Ramos (cell line): ENCODE results near the gene C1QTNF4.

Experiments used
- in situ Hi-C: fragments of 300-500 bp; cut with MboI; formaldehyde crosslinking; loops from one replicate; pipeline ENCODE4 v1.14.3; 2022; ENCODE audit warnings: low sequenced_read_pairs; ENCODE audit not compliant: unreplicated experiment

The C1QTNF4 gene

DNA sequence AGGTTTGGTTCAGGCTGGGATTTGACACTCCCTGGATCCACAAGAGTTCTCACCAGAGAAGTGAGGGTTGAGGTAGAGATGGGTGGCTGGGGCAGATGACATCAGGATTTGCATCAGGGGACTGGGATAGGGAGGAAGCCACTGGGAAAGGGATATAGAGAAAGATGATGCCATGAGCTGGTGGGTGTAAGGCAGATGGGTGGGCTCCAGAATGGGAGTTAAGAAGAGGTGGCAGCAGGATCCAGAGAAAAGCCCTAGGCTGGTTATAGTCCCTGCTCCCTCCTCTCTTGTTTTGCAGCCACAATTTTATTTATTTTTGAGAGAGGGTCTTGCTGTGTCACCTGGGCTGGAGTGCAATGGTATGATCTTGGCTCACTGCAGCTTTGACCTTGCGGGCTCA lies 1.8 kb upstream of the C1QTNF4 start:
- in situ Hi-C loops = no loop called here

DNA sequence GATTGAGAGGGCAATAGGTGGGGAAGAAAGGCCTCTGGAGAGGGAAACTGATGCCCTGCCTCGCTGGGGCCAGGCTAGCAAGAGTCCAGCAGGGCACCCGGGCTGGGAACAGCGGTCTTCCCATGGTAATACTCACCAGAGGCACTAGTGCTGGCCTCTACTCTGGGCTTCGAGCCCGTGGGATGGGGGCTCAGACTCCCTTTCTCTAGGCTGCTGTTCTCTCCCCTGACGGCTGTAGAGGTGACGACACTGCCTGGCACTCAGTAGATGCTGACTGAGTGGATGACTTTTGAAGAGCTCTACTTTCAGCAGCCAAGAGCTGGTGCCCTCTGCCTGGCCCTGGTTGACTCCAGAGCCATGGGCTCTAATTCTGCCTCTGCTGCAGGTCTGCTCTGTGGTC lies 818 bp upstream of the C1QTNF4 start:
- in situ Hi-C loops = no loop called here

DNA sequence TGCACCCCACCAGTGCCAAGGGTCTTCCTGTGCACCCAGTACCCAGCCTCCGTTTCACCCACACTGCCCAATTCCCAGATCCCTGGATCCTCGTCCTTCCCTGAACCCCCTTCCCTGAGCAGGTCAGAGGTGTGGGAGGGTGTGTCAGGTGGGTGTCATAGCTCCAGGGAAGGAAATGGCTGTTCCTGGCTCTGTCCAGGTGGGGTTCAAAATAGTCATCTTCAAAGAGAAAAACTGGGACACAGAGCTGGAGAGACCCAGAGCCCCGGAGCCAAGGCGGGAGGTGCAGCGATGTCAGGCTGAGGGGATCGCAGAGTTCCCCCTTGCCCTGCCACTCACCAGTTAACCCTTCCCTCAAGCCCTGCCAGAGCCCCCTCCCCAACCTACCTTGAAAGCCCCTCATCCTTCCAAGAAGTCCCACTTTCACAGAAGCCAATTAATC lies 698 bp downstream of the C1QTNF4 start:
- in situ Hi-C loops = no loop called here

DNA sequence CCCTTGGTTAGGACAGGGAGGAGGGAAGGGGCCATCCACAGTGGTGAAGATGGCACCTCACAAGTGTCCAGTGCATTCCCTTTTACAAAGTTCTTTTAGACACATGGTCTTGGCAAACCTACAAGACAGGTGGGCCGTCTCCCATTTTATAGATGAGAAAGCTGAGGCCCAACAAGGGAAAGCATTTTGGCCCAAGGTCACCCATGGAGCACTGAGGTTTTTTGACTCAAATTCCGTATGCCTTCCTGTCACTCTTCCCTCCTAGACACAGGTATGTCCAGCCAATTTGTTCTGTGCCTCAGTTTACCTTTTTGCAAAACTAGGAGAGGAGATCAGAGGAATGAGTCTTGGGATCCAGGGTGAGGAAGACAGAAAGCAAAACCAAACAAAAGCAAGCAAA lies 1.2 kb downstream of the C1QTNF4 start:
- in situ Hi-C loops = no loop called here

DNA sequence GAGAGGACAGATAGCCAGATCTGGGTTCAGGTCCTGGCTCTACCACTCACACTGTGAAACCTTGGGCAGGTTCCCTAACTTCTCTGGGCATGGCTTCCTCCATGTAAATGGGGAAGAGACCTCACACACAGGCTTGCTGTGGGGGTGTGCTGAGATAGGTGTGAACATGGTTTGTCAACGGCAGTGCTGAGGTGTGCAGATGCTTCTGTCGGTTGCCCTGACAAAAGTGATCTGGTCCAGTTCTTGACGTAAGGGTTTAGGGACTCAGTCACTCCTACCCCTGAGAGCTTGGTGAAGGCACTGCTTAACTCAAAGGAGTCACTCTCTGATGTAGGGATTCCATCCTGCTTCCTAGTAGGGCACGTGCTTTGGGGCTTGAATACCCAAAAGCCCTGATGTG lies 2.0 kb downstream of the C1QTNF4 start:
- in situ Hi-C loops = no loop called here

DNA sequence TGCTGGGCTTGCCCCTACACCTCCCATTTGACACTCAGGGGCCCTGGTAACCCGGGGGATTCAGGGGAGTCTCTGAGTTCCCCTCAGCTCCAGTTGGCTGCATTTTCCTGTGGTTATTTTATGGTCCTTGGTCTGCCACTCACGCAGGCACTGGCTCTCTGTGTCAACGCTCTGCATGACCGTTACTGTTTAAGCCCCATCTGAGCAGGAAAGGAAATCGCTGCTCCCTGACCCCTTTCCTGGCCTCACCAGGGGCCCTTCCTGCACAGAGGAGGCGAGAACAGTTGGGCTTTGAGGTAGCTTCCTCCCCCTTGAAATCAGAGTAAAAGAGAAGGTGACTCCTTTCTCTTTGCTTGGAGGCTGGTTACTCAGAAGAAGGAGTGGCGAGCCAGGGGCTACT lies 2.4 kb downstream of the C1QTNF4 start:
- in situ Hi-C loops = no loop called here

DNA sequence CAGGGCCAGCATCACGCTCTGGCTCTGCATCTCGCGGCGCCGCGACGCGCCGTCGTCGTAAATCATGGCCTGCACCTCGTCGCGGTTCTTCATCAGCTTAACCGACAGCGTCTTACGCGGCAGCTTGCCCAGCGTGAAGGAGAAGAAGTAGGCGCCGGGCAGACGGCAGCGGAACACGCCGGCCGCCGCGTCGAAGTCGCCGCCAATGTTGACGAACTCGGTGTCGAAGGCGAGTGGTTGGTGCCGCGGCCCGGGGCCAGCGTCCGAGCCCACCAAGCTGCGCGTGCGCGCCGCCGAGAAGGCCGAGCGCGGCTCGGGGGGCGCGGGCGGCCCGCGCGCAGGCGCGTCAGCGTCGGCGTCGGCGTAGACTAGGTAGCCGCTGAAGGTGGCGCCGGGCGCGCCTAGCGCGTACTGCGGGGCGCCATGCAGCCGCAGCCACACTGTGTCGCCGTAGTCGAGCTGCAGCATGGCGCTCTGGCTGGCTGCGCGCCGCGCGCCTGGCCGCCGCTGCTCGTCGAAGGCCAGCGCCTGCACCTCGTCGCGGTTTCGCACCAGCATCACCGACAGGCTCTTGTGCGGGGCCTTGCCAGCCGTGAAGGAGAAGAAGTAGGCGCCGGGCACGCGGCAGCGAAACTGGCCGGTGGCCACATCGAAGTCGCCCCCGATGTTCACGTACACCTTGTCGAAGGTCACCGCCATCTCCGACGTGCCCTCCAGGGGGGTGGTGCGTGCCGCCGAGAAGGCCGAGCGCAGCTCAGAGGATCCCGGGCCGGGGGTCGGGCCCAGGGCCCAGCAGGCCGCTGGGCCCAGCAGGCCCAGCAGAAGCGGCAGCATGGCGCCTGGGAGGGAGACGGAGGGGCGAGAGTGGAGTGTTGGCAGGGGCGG lies 4.0 kb downstream of the C1QTNF4 start:
- in situ Hi-C loops = no loop called here

DNA sequence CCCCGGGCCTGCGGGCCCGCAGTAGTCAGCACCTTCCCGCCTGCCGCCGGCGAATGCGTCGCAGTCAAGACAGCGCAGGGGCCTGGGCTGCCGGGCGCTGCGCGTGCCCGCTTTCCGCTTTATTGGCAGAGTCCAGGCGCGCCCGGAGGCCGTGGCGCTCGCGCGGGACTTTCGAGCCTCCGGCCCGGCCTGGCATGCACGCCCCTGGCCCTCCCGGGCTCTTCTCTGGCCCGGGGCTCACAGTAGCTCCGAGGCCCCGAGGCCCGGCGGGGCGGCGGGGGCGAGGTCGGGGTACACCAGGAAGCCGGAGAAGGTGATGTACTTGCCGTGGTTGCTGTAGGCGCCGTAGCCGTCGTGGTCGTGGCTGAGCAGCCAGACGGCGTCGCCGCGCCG lies 4.6 kb downstream of the C1QTNF4 start:
- in situ Hi-C loops = no loop called here

DNA sequence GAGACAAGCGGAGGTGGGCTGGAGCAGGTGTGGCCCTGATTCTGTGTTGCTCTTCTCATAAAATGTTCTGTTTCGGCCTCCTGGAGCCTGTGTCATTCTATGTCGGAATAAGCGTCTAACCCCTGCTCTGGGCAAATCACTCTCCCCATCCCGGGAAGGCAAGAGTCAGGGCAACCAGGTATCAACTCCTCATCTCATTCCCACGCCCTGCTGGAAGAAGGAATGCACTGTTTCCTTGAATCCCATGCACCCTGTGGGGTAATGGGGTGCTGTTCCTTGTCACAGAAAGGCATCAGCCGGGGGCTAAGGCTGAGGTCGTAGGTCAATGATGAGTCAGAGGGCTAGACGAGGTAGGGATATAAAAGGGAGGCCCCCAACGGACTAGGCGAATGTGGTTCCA lies 5.1 kb downstream of the C1QTNF4 start:
- in situ Hi-C loops = no loop called here

DNA sequence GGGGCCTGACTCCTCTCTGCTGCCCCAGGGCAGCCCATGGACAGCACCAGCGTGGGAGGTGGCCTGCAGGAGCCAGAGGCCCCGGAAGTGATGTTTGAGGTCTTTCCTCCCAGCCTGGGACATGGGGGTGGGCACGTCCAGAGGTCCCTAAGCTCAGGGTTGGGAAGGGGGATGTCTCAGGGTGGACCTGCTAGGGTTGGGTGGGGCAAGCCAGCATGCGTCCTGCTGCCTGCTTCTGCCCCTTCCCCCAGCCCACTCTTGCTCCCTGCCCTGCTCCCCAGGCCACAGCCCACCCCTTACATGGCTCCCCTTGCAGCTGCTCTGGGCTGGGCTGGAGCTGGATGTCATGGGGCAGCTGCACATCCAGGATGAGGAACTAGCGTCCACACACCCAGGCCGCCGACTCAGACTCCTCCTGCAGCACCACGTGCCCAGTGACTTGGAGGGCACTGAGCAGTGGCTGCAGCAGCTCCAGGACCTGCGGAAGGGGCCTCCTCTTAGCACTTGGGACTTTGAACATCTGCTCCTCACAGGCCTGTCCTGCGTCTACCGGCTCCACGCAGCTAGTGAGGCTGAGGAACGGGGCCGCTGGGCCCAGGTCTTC lies 6.4 kb downstream of the C1QTNF4 start:
- in situ Hi-C loops = no loop called here

DNA sequence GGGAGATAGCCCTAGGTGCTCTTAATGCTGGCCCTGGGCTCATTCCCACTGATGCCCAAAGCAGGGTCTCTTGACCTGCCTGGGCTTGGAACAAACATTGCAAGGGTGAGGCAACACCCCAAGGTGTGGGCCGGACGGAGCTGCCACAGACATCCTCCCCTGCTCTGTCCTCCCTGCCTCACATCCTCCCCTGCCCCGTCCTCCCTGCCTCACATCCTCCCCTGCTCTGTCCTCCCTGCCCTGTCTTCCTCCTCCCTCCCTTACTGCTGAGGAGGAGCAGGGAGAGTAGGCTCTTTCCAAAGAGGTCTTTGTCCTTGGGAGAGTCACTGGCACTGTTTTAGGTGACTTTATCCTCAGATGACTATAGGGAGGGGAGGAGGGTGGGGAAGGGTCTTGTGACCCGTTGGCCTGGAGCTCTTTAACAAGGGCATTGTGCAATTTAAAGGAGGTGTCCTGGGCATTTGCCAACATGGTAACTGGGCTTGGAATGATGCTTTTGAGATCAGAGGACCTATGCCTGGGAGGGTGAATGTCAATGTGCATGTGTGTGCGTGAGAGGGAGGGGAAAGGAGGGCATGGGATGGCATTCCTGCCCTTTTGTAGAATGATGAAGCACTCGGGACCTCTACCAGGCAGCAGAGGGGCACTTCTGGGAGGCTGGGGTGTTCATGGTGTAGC lies 7.0 kb downstream of the C1QTNF4 start:
- in situ Hi-C loops = no loop called here

DNA sequence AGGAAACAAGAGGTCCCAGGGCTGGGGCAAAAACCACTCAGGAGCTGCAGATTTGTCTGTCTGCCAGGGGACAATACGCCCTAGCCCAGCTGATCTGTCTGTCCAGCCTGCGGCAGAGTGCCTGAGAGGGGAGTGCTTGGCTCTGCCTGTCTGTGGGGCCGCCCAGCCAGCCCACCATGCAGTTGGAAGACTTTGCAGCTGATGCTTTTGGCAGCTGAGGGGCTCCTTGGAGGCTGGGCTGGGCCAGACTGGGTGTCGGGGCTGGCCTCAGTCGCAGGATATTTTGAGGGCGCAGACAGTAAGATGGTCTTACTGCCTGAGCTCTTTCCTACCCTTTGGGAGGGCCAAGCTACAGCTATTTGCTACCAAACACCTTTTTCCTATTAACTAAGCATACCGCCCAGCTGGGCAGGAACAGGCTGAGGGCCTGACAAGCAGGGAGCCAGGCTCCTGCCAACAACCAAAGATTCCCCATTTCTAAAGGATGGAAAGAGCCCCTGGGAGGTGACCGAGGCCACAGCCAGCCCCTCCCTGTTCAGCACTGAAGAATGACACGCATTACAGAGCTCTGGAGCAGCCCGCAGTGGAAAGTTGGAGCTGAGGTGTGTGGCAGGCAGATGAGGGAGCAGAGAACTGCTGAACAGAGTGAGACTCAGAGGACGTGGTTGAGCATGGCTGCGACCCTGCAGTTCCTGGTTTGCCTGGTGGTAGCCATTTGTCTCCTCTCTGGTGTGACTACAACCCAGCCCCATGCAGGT lies 7.9 kb downstream of the C1QTNF4 start, which contains the start of gene FAM180B:
FAM180B (plus strand) TSS at position 581 of the 758 bp plus-strand sequence; CDS start at position 672, 91 bp downstream.
- in situ Hi-C loops = no loop called here

DNA sequence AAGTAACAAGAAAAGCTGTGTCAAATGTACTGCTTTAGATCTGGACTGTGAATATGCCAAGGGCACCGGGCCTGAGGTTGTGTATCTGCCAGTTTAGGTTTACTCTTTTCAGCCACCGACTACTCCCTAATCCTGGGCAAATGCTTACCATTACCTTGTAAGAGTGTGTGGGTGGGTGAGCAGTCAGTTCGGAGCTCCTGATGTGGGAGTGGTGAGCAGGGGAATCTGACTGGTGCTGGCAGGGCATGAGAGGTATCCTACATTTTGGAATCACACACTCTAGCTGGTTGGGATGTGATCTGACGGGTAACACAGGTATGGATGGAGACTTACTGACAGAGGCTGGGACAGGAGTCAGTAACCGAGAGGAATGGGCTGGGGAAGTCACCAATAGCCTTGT lies 10.4 kb downstream of the C1QTNF4 start:
- in situ Hi-C loops = no loop called here

DNA sequence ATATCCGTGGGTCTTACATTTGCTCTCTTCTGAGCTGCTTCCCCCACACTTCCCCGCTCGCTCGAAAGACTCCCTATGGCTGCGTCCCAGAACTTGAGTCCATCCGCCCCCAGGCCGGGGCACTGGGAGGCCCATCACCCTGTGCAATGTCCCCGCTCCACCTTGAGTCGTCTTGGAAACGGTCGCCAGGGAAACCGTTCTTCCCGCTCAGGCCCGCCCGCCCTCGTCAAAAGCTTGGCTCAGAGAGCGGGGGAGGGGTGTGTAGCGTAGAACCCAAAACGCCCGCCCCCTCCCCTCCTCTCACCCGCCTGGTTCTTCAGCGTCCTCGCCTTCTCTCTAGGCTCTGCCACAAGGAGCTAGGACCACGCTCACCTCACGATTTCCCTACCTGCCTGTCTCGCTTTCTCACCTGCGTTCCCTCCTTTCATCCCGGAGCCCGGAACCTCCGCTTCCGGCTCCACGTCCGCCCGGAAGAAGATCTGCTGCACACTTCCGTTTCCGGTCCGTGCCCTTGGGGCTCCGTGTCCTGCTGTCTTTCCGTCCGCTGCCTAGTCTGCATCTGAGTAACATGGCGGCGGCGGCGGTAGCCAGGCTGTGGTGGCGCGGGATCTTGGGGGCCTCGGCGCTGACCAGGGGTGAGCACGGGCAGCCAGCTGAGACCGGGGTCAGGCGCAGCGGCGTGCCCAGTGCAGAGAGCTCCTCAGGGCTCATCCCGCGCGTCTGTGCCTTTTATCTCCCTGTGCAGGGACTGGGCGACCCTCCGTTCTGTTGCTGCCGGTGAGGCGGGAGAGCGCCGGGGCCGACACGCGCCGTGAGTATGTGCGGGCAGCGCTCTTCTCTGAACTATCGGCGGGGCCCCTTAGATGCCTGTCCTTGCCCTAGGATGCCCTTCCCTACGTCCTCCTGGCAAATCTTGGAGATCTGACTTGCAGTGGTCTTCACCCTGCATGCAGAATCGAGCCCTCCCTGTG lies 15.4 kb downstream of the C1QTNF4 start, which contains the start of the genes KBTBD4 and NDUFS3:
KBTBD4 (minus strand) TSS at position 447 of the 971 bp plus-strand sequence; CDS start at position 428, 19 bp downstream.
NDUFS3 (plus strand) TSS at position 551 of the 971 bp plus-strand sequence; CDS start at position 569, 18 bp downstream.
- in situ Hi-C loops = no loop called here

DNA sequence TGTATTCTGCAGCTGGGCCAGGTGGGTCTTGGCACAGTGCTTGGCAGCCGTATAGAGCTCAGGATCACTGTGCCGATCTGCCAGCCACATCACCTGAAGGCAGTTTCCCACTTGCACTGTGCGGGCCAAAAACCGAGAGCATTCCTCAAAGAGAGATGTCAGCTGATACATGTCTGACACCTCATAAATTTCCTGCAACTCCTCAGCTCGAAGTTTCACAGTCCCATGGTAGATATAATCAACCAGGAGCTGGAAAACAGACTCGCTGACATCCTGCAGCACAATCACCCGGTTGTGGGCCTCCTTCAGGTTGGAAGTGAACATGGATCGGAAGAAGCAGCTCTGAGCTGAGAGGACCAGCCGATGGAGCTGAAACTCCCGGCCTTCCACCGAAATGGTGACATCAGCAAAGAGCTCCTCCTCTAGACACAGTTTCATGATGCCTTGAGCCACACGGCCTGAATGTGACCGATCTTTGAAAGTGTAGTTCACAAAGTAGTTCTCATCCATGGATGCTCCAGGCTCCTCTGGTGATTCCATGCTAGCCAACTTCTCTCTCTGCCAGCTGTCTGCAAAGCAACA lies 16.7 kb downstream of the C1QTNF4 start:
- in situ Hi-C loops = no loop called here

DNA sequence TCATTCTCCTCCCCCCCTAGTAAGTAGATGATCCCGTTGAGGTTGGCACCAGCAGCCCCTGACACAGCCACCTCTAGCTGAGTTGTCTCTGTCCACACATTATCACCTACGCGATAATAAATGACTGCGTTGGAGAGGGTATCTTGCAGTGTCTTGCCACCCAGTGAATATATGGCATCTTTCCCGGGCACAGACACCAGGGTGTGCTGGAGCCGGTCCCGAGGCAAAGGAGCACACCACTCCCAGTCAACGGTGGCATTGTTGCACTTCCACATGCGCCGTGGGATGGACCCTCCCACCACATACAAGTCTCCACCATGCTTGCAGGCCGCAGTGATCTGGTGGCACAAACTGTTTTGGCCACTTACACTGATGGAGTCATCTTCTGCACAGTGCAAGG lies 20.9 kb downstream of the C1QTNF4 start:
- in situ Hi-C loops = no loop called here

DNA sequence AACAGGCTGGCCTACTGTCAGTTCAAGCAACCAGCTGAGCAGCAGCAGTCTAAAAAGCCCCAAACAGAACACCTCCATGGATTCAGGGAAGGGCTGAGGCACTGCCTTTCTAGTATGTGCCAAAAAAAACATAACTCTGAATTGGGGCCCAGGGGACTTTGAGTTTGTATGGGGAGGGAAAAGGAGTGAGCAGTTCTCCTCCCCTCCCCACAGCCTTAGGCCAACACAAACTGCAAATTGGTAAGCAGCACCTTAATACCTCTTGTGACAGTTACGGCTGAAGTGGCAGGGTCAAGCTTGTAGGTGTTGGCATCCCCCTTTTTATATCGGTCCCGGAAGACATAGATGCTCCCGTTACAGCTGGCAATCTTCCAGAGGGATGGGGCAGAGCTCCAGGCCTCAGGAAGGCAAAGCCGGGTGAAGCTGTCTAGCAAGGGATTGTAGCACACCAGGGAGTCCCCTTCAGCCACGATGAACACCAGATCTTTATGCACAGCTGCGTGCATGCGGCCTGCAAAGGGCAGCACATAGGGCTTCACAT lies 21.4 kb downstream of the C1QTNF4 start:
- in situ Hi-C loops = no loop called here

DNA sequence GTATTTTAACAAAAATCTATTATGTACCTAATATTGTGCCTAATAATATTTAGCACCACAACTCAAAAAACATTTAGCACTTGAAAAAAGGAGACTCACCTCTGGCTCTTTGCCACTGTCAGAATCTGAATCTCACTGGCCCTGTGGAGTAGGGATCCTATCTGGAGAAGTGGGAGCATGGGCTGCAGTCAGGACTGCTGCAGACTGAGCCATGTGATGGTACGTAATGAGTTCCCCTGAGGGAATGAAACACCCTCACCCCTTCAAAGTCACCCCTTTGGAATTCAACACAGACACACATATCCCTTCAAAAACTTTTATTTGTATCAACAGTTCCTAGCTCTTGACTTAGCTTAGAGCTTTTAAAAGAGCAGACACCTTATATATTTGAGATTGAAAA lies 22.3 kb downstream of the C1QTNF4 start:
- in situ Hi-C loops = no loop called here
